ENCODE data around the gene MIA2.

GRCh38 chr14:39233680-39234326 lies at the start of gene MIA2:
- no peak for TF ChIP-seq RAD21 (IDR thresholded peaks at IDR 0.05; ENCODE audit: low read length)
- no peak for TF ChIP-seq CTCF (IDR thresholded peaks at IDR 0.05)
